SK-N-SH treated with all-trans-retinoic acid at 6 μM for 48 hours (cell line): ENCODE data around the gene OSCAR.

ENCODE experiments used
- ATAC-seq: fragments of 200-7000 bp; cut with Tn5 transposase; 3 replicates; pipeline ENCODE4 v1.9.1; 2020; ENCODE audit warnings: mild to moderate bottlenecking, moderate library complexity
- ARNTL ChIP-seq: fragments of 450-650 bp; formaldehyde crosslinking; IDR thresholded peaks from 2 replicates; pipeline ENCODE4 v1.5.0; 2020; ENCODE audit warnings: low read depth, mild to moderate bottlenecking, moderate library complexity, borderline replicate concordance
- BACH2 ChIP-seq: fragments of 250-450 bp; sonication (Bioruptor Pico); IDR thresholded peaks from 2 replicates; pipeline ENCODE4 v1.9.0; 2021; ENCODE audit warnings: mild to moderate bottlenecking, borderline replicate concordance
- CREB5 ChIP-seq: fragments of 250-450 bp; sonication (Bioruptor Pico); IDR thresholded peaks from 2 replicates; pipeline ENCODE4 v1.5.1; 2020; ENCODE audit warnings: low read depth, mild to moderate bottlenecking, moderate library complexity
- CSDC2 ChIP-seq: fragments of 250-450 bp; sonication (Bioruptor Pico); IDR thresholded peaks from 2 replicates; pipeline ENCODE4 v1.5.0; 2020; ENCODE audit warnings: mild to moderate bottlenecking, moderate library complexity
- CSRNP3 ChIP-seq: fragments of 250-450 bp; sonication (Bioruptor Pico); IDR thresholded peaks from 2 replicates; pipeline ENCODE4 v1.5.1; 2021; ENCODE audit warnings: mild to moderate bottlenecking, moderate library complexity
- ESRRG ChIP-seq: fragments of 250-450 bp; sonication (Bioruptor Pico); IDR thresholded peaks from 2 replicates; pipeline ENCODE4 v1.6.1; 2021; ENCODE audit warnings: mild to moderate bottlenecking
- GLIS3 ChIP-seq: fragments of 250-450 bp; sonication (Bioruptor Pico); IDR thresholded peaks from 2 replicates; pipeline ENCODE4 v1.5.0; 2020; ENCODE audit warnings: mild to moderate bottlenecking, moderate library complexity
- ISL1 ChIP-seq: fragments of 250-450 bp; sonication (Bioruptor Pico); IDR thresholded peaks from 2 replicates; pipeline ENCODE4 v2.1.2; 2022; ENCODE audit warnings: mild to moderate bottlenecking, moderate library complexity
- OSR1 ChIP-seq: fragments of 250-450 bp; sonication (Bioruptor Pico); IDR thresholded peaks from 2 replicates; pipeline ENCODE4 v1.8.0; 2022; ENCODE audit warnings: moderate library complexity, mild to moderate bottlenecking, inconsistent platforms
- PATZ1 ChIP-seq: fragments of 250-450 bp; sonication (Bioruptor Pico); IDR thresholded peaks from 2 replicates; pipeline ENCODE4 v1.8.0; 2020; ENCODE audit warnings: mild to moderate bottlenecking, moderate library complexity, borderline replicate concordance
- POU6F1 ChIP-seq: fragments of 250-450 bp; sonication (Bioruptor Pico); IDR thresholded peaks from 2 replicates; pipeline ENCODE4 v1.8.0; 2021; ENCODE audit warnings: low read depth, mild to moderate bottlenecking, moderate library complexity, borderline replicate concordance
- PPARA ChIP-seq: fragments of 250-450 bp; sonication (Bioruptor Pico); IDR thresholded peaks from 2 replicates; pipeline ENCODE4 v1.5.0; 2020; ENCODE audit warnings: mild to moderate bottlenecking, borderline replicate concordance
- SNAI2 ChIP-seq: fragments of 250-450 bp; sonication (Bioruptor Pico); IDR thresholded peaks from 2 replicates; pipeline ENCODE4 v1.5.0; 2020; ENCODE audit warnings: mild to moderate bottlenecking, moderate library complexity
- TCF4 ChIP-seq: fragments of 250-450 bp; sonication (Bioruptor Pico); IDR thresholded peaks from 2 replicates; pipeline ENCODE4 v1.8.0; 2021; ENCODE audit warnings: mild to moderate bottlenecking, moderate library complexity, borderline replicate concordance
- TOX ChIP-seq: fragments of 250-450 bp; sonication (Bioruptor Pico); IDR thresholded peaks from 2 replicates; pipeline ENCODE4 v1.8.0; 2021; ENCODE audit warnings: mild to moderate bottlenecking, moderate library complexity, borderline replicate concordance
- TSHZ2 ChIP-seq: fragments of 250-450 bp; sonication (Bioruptor Pico); IDR thresholded peaks from 2 replicates; pipeline ENCODE4 v1.5.0; 2020; ENCODE audit warnings: mild to moderate bottlenecking, moderate library complexity
- ZC3H10 ChIP-seq: fragments of 250-450 bp; sonication (Bioruptor Pico); IDR thresholded peaks from 2 replicates; pipeline ENCODE4 v1.5.1; 2021; ENCODE audit warnings: mild to moderate bottlenecking, moderate library complexity
- ZFP3 ChIP-seq: fragments of 250-450 bp; sonication (Bioruptor Pico); IDR thresholded peaks from 2 replicates; pipeline ENCODE4 v1.5.0; 2020; ENCODE audit warnings: mild to moderate bottlenecking, moderate library complexity
- ZFP30 ChIP-seq: fragments of 450-650 bp; formaldehyde crosslinking; IDR thresholded peaks from 2 replicates; pipeline ENCODE4 v1.5.0; 2022; ENCODE audit warnings: mild to moderate bottlenecking, moderate library complexity
- ZNF565 ChIP-seq: fragments of 450-650 bp; formaldehyde crosslinking; conservative IDR thresholded peaks from 2 replicates; pipeline ENCODE4 v1.5.0; 2020; ENCODE audit warnings: low read depth, mild to moderate bottlenecking, moderate library complexity
- ZNF8 ChIP-seq: fragments of 450-650 bp; formaldehyde crosslinking; IDR thresholded peaks from 2 replicates; pipeline ENCODE4 v1.5.0; 2020; ENCODE audit warnings: mild to moderate bottlenecking, moderate library complexity

The OSCAR gene

GRCh38 chr19:54100561-54100960 is at the start of gene OSCAR:
OSCAR (minus strand) TSS chr19:54100803; CDS start chr19:54100792, 11 bp downstream.
- ATAC-seq, result no peak
- no peak for TF ChIP-seq ZFP30 (CRISPR knock-in tag)
- TF ChIP-seq OSR1, result no peak
- no peak for TF ChIP-seq TCF4 (CRISPR knock-in tag)
- no peak for TF ChIP-seq SNAI2 (CRISPR knock-in tag)
- no peak for TF ChIP-seq ZC3H10 (CRISPR knock-in tag)
- TF ChIP-seq PPARA (CRISPR knock-in tag), result no peak

- TF ChIP-seq ARNTL (no peak), ISL1 (no peak), ESRRG (CRISPR knock-in tag) (no peak), TOX (CRISPR knock-in tag) (no peak), TCF4 (CRISPR knock-in tag) (no peak), PATZ1 (CRISPR knock-in tag) (no peak), ZC3H10 (CRISPR knock-in tag) (no peak), ZNF8 (no peak), CSRNP3 (CRISPR knock-in tag) (no peak), BACH2 (CRISPR knock-in tag) (no peak), ZFP30 (CRISPR knock-in tag) (no peak), TSHZ2 (no peak), POU6F1 (CRISPR knock-in tag) (no peak), GLIS3 (CRISPR knock-in tag) (no peak), CREB5 (no peak), ZFP3 (CRISPR knock-in tag) (no peak), ZNF565 (CRISPR knock-in tag) (no peak), OSR1 (no peak), CSDC2 (CRISPR knock-in tag) (no peak)
- ATAC-seq, result no peak
These were observed 48.6 kb upstream of the OSCAR start for GRCh38 chr19:54149021-54149812.

GRCh38 chr19:54148158-54148557 is 47.6 kb upstream of the OSCAR start:
- no peak for TF ChIP-seq TSHZ2
- TF ChIP-seq GLIS3 (CRISPR knock-in tag), result no peak
- TF ChIP-seq ZNF8, result no peak
- TF ChIP-seq PATZ1 (CRISPR knock-in tag), result no peak
- no peak for TF ChIP-seq TCF4 (CRISPR knock-in tag)
- ATAC-seq, result no peak
